Left kidney (tissue), 2 donors: ENCODE measurements around the gene RCAN2. TPM values are rescaled to one million over a fixed set of nuclear protein-coding genes. Genes with fewer than 3 reads are reported as not detected.

ENCODE experiments used
- DNase-seq: peaks from one replicate; pipeline ENCODE4 v3.0.0-alpha.2; 2013
- polyA plus RNA-seq: library from polyadenylated mRNA; unstranded; fragments of 120-200 nt; gene quantifications from one replicate; pipeline ENCODE4 v1.2.1, GENCODE V29; 2013; ENCODE audit not compliant: insufficient read length

The RCAN2 gene
- polyA plus RNA-seq, 1 donor, result 22.5 TPM

DNA sequence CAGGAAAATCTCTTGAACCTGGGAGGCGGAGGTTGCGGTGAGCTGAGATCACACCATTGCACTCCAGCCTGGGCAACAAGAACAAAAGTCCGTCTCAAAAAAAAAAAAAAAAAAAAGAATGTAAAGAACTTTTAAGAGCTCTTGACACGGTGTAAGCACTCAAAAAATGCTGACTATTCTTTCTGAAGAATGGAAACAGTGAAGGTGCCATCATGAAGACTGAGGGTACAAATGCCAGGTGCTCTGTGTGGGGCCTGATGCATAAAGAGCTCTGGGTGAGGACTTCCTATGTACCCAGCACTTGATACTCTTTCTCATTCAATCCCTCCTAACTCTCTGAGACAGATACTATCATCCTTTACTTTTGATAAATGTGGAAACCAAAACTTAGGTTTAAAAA, 275.5 kb downstream of the RCAN2 start:
- DNase-seq, result no peak

DNA sequence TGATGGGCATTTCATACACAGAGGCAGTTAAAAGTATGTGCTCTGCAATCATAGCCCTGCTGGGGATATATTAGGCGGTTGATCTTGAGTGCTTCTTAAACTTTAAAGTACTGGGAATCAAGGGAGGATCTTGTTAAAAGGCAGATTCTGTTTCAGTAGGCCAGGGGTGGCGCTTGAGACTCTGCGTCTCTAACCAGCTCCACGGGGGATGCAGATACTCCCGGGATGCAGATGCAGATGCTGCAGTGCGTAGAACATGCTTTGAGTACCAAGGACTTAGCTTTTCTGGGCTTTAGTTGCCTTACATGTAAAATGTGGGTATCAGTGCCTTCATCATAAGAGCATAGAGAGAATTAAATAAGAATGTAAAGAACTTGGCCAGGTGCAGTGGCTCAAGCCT, 276.0 kb downstream of the RCAN2 start:
- no peak for DNase-seq

DNA sequence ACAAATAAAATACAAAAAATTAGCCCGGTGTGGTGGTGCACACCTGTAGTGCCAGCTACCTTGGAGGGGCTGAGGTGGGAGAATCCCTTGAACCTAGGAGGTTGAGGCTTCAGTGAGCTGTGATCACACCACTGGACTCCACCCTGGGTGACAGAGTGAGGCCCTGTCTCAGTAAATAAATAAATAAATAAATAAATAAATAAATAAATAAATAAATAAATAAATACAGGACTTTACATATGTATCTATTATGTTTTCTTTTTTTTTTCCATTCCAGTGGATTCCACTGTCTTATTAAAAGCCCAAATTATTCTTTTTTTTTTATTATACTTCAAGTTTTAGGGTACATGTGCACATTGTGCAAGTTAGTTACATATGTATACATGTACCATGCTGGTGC, 279.3 kb downstream of the RCAN2 start:
- DNase-seq, result no peak

DNA sequence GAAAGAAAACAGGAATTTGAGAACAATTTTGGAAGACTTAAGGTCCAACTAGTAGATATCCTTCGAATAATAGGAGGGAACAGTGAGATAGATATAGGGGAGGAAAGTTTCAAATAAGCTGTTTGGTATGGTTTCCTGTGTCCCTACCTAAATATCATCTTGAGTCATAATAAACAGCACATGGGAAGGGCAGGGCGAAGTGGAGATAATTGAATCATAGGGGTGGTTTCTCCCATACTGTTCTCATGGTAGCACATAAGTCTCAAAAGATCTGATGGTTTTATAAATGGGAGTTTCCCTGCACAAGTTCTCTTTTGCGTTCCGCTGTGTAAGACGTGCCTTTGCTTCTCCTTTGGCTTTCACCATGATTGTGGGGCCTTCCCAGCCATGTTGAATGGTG, 281.0 kb downstream of the RCAN2 start:
- DNase-seq, result no peak

DNA sequence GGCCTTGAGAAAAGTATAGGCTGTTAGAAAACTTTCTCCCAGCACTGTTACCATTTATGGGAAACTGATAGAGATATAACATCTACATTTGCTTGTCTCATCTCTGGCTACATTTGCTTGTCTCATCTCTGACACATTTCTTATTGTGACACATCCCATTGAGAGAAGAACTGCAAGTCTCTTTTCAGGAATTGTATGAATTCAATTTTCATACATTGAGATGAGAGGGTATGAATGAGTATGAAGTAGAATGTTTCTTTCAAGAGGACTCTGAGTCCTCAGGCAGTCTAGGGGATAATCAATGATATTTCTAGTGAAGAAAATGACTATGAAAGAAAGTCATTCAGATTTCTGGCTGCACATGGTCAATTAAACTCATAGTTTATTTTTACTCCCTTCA, 282.9 kb downstream of the RCAN2 start:
- DNase-seq, result no peak

DNA sequence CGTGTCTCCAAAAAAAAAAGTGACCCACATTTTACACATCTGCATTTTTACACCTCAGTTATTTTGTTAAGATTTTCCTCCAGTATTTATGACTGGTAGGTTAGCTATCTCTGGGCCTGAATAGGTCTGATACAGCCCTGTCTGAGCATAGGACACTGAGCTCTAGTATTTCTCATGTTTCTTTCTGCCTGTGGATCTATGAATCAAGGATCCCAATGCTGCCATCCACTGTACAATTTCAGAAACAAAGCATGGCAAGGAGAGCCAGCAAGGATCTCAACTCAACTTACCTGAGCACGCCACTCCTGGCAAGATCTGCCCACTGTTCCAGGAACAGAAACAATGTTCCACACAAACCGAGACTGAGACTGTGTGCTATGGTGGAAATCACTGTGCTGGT, 284.1 kb downstream of the RCAN2 start:
- no peak for DNase-seq

DNA sequence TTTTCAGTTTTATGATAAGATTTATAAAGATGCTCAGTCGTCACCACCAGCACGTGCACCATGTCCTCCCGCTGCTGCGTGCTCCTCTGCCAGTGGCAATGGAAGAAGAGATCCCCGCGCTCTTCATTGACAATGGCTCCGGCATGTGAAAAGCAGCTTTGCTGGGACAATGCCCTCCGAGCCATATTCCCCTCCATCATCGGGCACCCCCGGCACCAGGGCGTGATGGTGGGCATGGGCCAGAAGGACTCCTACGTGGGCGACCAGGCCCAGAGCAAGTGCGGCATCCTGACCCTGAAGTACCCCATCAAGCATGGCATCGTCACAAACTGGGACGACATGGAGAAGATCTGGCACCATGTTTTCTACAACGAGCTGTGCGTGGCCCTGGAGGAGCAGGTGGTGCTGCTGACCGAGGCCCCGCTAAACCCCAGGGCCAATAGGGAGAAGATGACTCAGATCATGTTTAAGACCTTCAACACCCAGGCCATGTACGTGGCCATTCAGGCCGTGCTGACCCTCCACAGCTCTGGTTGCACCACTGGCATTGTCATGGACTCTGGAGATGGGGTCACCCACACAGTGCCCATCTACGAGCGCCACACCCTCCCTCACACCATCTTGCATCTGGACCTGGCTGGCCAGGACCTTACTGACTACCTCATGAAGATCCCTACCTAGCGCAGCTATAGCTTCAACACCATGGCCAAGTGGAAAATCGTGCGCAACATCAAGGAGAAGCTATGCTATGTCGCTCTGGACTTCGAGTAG, 286.2 kb downstream of the RCAN2 start:
- DNase-seq, result no peak

DNA sequence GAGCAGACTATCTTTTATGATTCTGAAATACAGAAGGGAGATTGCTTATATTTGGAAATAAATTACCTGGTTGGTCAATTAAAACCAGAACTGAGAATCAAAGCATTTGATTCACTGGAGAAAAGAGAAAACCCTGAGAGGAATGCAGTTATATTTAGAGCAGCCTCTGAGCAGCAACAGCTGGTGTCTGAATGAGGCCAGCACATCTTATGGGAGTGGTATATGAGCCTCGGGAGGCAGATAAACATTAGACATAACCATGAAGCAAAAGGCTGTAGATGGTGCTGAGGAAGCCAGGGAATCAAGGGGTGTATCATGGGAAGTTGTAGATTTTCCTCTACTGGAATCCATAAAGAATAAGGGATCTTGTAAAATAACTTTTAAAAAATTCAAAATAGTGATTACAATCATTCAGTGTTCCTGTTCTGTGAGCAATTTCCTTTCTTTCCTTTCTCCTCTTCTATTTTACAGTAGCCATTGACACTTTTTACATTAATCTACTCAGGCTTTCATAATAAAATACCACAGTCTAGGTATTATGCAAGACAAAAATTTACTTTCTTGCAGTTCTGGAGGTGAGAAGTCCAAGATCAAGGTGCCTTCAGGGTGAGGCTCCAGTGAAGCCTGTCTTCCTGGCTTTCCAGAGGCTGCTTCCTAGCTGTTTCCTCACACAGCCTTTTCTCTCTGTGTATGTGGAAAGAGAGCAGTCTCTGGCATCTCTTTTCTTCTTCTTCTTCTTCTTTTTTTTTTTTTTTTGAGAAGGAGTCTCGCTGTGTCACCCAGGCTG, 287.7 kb downstream of the RCAN2 start:
- peak; percentile 45 for DNase-seq

DNA sequence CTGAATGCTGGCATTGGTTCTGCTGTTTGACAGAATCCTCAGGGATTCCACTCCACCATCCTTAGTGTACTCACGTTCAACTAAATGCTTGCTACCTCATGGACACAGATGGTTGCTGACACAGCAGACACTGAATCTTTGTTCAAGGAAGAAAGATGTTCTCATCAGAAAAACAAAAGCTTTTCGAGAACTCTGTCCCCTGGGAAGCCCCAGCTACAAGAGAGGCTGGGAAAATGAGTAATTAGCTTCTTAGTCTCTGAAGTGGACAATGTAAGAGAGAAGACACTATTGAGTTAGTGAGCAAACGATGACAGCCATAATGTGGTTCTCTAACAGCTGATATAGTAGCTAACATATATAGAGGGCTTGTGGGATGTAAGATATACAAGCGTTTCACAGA, 289.5 kb downstream of the RCAN2 start:
- DNase-seq, result no peak

DNA sequence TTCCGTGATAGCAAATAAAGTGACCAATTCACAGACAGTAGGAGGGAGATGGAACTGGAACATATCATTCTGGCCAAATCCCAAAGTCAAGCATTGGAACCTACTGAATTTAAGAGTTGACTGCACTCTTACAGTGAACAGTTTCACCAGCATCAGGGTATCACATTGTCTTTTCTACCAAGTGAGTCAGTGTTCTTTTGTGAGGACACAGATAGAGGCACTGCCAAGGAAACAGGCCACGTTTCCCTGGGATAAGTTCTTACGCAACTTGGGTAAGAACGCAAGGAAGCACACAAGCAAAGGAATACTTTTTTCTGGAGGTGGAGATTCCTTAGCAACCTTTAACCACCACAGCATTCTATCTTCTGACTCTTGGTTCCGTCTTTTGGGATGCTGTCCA, 291.9 kb downstream of the RCAN2 start:
- no peak for DNase-seq

DNA sequence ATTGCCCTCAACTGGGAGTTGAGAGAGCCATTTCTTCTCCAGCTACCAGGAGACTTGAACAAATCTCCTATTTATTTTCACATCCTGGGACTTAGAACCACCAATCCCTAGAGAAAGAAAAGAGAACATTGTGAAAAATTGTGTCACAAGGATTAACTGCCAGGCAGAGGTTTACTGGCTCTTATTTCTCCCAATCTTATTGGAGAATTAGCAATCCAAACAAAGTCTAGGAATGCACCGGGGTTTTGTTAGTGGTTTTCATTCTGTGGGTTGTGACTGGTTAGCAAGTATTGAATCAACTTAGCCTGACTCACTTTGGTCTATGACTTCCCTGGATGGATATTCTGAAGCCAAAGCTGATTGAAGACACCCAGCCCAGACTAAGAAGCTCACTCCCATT, 299.3 kb downstream of the RCAN2 start:
- no peak for DNase-seq

DNA sequence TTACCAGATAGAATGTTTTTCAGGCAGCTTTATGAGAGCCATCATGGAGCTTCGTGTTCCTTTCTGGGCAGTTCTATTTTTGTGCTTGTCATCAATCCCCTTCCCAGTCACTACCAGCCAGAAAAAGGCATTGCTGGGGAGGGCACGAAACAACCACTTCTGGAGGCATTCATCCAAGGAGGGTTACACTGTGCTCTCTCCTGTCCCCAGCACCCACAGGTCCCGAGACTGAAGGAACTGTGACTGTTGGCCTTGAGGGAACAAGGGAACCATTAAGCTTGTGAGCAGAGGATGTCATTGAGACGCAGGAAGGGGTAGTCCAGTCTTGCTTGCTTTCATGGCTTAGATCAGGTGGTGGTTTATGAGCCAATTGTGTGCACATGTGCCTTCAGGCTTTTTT, 300.4 kb downstream of the RCAN2 start:
- no peak for DNase-seq

DNA sequence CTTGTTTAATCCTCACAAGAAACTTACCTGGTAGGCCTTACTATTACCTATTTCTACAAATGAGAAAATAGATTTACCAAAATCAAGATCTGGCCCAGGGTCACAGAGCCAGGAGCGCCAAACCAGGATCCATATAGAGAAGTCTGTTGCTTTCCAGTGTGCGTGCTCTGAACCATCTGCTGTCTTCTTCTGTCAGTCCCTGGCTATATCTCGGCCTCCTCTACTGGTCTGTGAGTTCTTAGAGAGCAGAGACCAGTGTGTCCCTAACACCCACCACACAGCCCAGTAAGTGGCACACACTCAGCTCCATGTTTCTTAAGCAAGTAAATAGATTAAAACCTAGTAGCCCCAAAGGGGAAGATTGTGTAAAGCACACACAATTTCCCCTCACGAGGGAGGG, 301.5 kb downstream of the RCAN2 start:
- DNase-seq, result no peak

DNA sequence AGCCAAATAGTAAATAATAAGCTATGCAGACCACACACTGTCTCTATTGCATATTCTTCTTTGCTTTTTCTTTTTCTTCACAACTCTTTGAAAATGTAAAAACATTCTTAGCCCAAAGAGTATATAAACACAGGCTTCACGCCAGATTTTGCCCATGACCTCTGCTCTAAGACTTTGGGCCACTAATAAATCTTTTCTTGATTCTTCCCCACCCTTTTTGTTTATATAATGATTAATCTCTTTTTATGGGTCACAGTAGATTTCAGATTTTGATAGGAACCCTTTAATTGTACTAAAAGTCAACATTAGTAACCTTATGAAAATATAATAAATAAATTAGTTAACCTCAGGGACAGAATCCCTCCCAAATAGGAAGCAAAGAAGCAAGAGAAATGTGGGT, 304.7 kb downstream of the RCAN2 start:
- no peak for DNase-seq

DNA sequence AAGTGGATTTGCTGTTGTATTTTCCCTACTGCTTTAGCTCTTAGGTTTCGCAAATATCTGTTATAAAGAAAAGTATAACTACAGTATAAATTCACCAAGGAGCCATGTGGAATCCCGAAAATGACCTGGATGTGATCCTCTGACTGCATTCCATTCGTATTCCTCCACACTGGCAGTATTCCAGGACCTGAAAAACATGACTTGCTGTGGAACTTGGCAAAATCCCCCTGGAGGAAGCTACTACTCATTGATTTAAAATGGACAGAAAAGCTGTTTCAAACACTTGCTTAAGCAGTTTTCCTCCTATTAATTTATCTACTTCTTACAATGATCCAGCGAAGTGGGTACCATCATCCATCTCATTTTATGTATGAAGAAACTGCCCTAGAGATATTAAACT, 307.1 kb downstream of the RCAN2 start:
- DNase-seq, result no peak

DNA sequence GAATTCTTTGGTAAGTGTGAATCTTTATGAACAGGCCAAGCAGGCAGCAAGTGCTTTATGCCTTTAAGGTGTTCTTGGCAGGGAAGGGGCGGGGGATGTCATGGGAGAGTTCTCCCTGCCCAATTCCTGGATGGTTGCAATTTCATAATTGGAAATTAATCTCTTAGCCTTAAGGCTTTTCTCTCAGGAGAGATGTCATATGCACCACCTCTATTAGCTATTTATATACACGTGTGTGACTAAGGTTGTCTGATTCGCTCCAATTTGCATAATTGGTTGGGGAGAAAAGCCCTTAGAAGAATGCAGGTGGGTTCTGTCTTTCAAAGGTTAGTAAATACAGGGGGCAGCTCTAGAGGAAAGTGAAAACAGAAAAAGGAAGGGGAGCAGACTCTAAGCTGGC, 315.3 kb downstream of the RCAN2 start:
- DNase-seq, result no peak

DNA sequence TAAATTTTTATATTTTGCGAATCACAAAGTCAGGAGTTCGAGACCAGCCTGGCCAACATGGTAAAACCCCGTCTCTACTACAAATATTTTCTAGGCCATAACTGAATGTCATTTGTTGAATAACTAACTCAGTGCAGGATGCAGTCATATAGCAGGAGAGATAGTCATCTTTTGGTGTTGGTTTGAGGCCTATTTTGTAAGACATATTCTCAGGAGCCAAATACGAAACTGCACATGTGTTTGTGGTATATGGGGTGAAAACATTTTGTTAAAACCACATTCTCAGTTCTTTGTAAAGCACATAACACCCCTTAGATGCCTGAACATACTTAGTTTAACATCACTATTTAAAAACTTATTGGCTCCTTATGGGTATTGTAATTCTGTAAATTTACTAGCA, 315.8 kb downstream of the RCAN2 start:
- no peak for DNase-seq

DNA sequence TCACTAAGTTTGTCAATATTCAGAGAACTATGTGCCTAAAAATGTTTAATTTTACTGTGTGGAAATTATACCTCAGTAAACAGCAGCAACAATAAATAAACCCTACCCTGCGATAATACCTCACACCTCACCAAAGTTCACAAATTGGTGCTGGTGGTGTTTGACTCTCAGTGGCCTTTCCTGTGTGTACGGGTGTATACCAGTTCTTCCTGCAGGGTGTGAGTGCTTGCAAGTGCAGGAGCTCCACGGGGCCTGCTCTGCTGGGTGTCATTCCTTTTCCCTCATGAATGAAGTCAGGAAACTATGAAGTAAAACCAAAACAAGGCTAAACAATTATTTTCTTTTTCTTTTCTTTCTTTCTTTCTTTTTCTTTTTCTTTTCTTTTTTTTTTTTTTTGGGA, 316.3 kb downstream of the RCAN2 start:
- DNase-seq, result no peak

DNA sequence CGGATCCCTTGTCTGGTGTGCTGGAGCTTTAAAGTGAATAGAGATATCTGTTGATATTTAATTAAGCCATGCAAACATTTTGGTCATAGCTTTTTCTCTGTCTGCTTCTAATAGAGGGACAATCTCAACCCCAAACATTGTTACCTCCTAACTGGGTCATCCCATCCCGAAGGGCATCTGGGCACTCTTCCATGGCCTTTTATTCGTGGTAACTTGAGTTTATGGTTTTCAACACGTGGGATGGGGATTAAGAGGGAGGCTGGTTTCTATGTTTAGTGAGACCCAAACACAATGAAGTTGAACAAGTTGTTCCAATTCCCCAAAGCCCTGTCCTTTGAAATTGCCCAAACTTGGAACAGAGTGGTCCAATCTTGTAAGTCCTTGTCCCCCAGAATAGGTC, 319.1 kb downstream of the RCAN2 start:
- no peak for DNase-seq
